A549 (cell line): ENCODE measurements around the gene H6PD.

Source experiments
- BCL3 ChIP-seq: fragments of >200 bp; sonication (Bioruptor Twin); formaldehyde crosslinking; IDR thresholded peaks from 3 replicates; pipeline ENCODE4 v1.6.1; 2016
- CEBPB ChIP-seq, 2 experiments: fragments of >200 bp in 1 of 2; sonication (Bioruptor Twin) in 1 of 2; formaldehyde crosslinking in 1 of 2; IDR thresholded peaks; 2 replicates each; pipeline ENCODE4 v1.6.1; 2012 to 2016
- CTCF ChIP-seq: fragments of >200 bp; sonication (Bioruptor Twin); formaldehyde crosslinking; IDR thresholded peaks from 3 replicates; pipeline ENCODE4 v1.5.1; 2016
- EP300 ChIP-seq, 2 experiments: fragments of >200 bp; sonication (Bioruptor Twin); formaldehyde crosslinking; IDR thresholded peaks; 2 replicates in 1 of 2; 3 replicates in 1 of 2; pipeline ENCODE4 v1.6.1; 2016 to 2017
- MAZ ChIP-seq: fragments of 150-350 bp; IDR thresholded peaks from 2 replicates; pipeline ENCODE4 v1.6.1; 2014; ENCODE audit warnings: antibody characterized with exemption, low read depth, low read length, borderline replicate concordance
- POLR2A ChIP-seq: IDR thresholded peaks from 2 replicates; pipeline ENCODE4 v1.6.1; 2012; ENCODE audit warnings: mild to moderate bottlenecking, low read length
- TFCP2L1 ChIP-seq: fragments of 250-450 bp; sonication (Bioruptor Pico); IDR thresholded peaks from 2 replicates; pipeline ENCODE4 v1.5.0; 2021; ENCODE audit warnings: mild to moderate bottlenecking
- ZFP36 ChIP-seq: fragments of 450-650 bp; IDR thresholded peaks from 2 replicates; pipeline ENCODE4 v1.6.1; 2014; ENCODE audit warnings: borderline replicate concordance; ENCODE audit not compliant: partially characterized antibody
- TF ChIP-seq, protein P1 (sequence below): fragments of 200-600 bp; sonication (generic); IDR thresholded peaks from 2 replicates; pipeline ENCODE4 v1.6.1; 2016; ENCODE audit warnings: antibody characterized with exemption, mild to moderate bottlenecking, moderate library complexity
- TF ChIP-seq, protein P2 (sequence below): IDR thresholded peaks from 2 replicates; pipeline ENCODE4 v1.6.1; 2012
- TF ChIP-seq, protein P3 (sequence below): IDR thresholded peaks from 2 replicates; pipeline ENCODE4 v1.6.1; 2012; ENCODE audit warnings: low read depth, borderline replicate concordance

DNA sequence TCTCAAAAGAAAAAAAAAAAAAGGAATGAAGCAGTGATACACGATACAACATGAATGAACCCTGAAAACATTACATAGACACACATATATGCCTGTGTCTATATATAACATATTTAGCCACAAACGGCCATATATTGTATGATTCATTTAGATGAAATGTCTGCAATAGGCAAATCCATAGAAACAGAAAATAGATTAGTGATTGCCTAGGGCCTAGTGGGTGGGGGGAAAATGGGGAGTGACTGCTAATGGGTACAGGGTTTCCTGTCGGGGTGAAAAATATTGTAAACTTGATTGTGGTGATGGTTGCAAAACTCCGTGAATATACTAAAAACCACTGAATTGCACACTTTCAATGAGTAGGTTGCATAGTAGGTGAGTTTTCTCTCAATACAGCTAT lies 6.0 kb upstream of the H6PD start:
- TF ChIP-seq BCL3 (no peak), POLR2A (no peak), ZFP36 (no peak), MAZ (no peak), TFCP2L1 (CRISPR knock-in tag) (no peak), CTCF (no peak), EP300 (IDR thresholded peaks at IDR 0.05) (no peak), CEBPB (IDR thresholded peaks at IDR 0.05) (no peak)
- TF ChIP-seq, protein P1, sequence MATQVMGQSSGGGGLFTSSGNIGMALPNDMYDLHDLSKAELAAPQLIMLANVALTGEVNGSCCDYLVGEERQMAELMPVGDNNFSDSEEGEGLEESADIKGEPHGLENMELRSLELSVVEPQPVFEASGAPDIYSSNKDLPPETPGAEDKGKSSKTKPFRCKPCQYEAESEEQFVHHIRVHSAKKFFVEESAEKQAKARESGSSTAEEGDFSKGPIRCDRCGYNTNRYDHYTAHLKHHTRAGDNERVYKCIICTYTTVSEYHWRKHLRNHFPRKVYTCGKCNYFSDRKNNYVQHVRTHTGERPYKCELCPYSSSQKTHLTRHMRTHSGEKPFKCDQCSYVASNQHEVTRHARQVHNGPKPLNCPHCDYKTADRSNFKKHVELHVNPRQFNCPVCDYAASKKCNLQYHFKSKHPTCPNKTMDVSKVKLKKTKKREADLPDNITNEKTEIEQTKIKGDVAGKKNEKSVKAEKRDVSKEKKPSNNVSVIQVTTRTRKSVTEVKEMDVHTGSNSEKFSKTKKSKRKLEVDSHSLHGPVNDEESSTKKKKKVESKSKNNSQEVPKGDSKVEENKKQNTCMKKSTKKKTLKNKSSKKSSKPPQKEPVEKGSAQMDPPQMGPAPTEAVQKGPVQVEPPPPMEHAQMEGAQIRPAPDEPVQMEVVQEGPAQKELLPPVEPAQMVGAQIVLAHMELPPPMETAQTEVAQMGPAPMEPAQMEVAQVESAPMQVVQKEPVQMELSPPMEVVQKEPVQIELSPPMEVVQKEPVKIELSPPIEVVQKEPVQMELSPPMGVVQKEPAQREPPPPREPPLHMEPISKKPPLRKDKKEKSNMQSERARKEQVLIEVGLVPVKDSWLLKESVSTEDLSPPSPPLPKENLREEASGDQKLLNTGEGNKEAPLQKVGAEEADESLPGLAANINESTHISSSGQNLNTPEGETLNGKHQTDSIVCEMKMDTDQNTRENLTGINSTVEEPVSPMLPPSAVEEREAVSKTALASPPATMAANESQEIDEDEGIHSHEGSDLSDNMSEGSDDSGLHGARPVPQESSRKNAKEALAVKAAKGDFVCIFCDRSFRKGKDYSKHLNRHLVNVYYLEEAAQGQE: no peak
- TF ChIP-seq, protein P2, sequence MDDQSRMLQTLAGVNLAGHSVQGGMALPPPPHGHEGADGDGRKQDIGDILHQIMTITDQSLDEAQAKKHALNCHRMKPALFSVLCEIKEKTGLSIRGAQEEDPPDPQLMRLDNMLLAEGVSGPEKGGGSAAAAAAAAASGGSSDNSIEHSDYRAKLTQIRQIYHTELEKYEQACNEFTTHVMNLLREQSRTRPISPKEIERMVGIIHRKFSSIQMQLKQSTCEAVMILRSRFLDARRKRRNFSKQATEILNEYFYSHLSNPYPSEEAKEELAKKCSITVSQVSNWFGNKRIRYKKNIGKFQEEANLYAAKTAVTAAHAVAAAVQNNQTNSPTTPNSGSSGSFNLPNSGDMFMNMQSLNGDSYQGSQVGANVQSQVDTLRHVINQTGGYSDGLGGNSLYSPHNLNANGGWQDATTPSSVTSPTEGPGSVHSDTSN: no peak
- TF ChIP-seq, protein P3, sequence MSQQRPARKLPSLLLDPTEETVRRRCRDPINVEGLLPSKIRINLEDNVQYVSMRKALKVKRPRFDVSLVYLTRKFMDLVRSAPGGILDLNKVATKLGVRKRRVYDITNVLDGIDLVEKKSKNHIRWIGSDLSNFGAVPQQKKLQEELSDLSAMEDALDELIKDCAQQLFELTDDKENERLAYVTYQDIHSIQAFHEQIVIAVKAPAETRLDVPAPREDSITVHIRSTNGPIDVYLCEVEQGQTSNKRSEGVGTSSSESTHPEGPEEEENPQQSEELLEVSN: no peak
